Measurements from ENCODE around the gene PRKRA. TPM values are rescaled to one million over a fixed set of nuclear protein-coding genes. Genes with fewer than 3 reads are reported as not detected.

Gene PRKRA
- total and polyA plus RNA-seq, 4 experiments from 2014 or later, result 51.0 to 83.0 (median 54.7) TPM

- peaks cover 41% of the 10 kb centered on the region for H3K4me1 ChIP-seq (ENCODE audit: insufficient read depth, low read length)
- Mint-ChIP-seq H3K4me1 (peaks cover 33 to 50% (median 39%) of the 10 kb centered on the region in 4 donors), H3K36me3 (peaks cover 0 to 8% of the 10 kb centered on the region in 2 donors), H3K27ac (peak within 1 kb of the TSS; percentile 96 to 100 (median 99)), H3K9me3 (no peaks in the 10 kb centered on the region), H3K27me3 (no peaks in the 10 kb centered on the region), H3K4me3 (peak within 1 kb of the TSS; percentile 96 to 100 (median 99))
- peak within 1 kb of the TSS; percentile 81 for H3K27ac ChIP-seq (ENCODE audit: low read depth, low read length)
- DNase-seq, result peak; percentile 80 to 88 (median 83)
- intact Hi-C loops (cut with micrococcal nuclease), result loop anchor here (1.0 to 2.0 kb wide), 4 partner anchors 18 to 64 kb away; partner anchors contain the start of genes PJVK and PRKRA
- no peaks in the 10 kb centered on the region for H3K9me3 ChIP-seq (ENCODE audit: control insufficient read depth in 1 of 2, low read length in 2 of 2)
- no peaks in the 10 kb centered on the region for H3K27me3 ChIP-seq (ENCODE audit: insufficient read depth, low read length)
- H3K36me3 ChIP-seq (ENCODE audit: insufficient read depth, low read length), result no peaks in the 10 kb centered on the region
- H3K4me3 ChIP-seq (ENCODE audit: low read length in 2 of 2), result peak within 1 kb of the TSS; percentile 96 to 100
- ChIA-PET CTCF (ENCODE audit: partially characterized antibody) (interaction anchor here (1.5 to 1.8 kb wide), 3 partner anchors 14 to 65 kb away, joined by 5 to 8 read pairs (median 5); no protein-coding TSS in a partner anchor), POLR2A (ENCODE audit: partially characterized antibody) (interaction anchor here (4.5 kb wide), 1 partner anchor 28 kb away, joined by 49 read pairs; the partner anchor contains the start of genes PJVK and PRKRA)
These were observed 27.7 kb upstream of the PRKRA start, which contains the start of gene FKBP7 for GRCh38 chr2:178478439-178479274. Gene FKBP7 (minus strand): TSS chr2:178478600. CDS start chr2:178478499, 101 bp downstream.

- ChIA-PET CTCF (ENCODE audit: partially characterized antibody) (no interaction called here), POLR2A (ENCODE audit: partially characterized antibody) (interaction anchor here (1.2 kb wide), 1 partner anchor 27 kb away, joined by 4 read pairs; the partner anchor contains the start of genes PJVK and PRKRA)
- H3K9me3 Mint-ChIP-seq, result no peaks in the 10 kb centered on the region
- H3K36me3 Mint-ChIP-seq, result peaks cover 0 to 8% of the 10 kb centered on the region in 2 donors
- intact Hi-C loops (cut with micrococcal nuclease), result loop anchor here (1.0 to 2.0 kb wide), 4 partner anchors 19 to 64 kb away; partner anchors contain the start of genes PJVK and PRKRA
- peaks cover 33 to 46% (median 36%) of the 10 kb centered on the region in 4 donors for H3K4me1 Mint-ChIP-seq
- no peaks in the 10 kb centered on the region for H3K27me3 Mint-ChIP-seq
- H3K27ac Mint-ChIP-seq, result peak overlapping the region; percentile 96 to 100 (median 99)
- H3K4me3 ChIP-seq (ENCODE audit: low read length in 2 of 2), result peak overlapping the region; percentile 96 to 100
- no peak for DNase-seq
- peak overlapping the region; percentile 96 to 100 (median 99) for H3K4me3 Mint-ChIP-seq
- peak overlapping the region; percentile 81 for H3K27ac ChIP-seq (ENCODE audit: low read depth, low read length)
- H3K27me3 ChIP-seq (ENCODE audit: insufficient read depth, low read length), result no peaks in the 10 kb centered on the region
- no peaks in the 10 kb centered on the region for H3K36me3 ChIP-seq (ENCODE audit: insufficient read depth, low read length)
- no peaks in the 10 kb centered on the region for H3K9me3 ChIP-seq (ENCODE audit: control insufficient read depth in 1 of 2, low read length in 2 of 2)
- peaks cover 35% of the 10 kb centered on the region for H3K4me1 ChIP-seq (ENCODE audit: insufficient read depth, low read length)
These were observed 27.1 kb upstream of the PRKRA start for GRCh38 chr2:178478130-178478438.

- intact Hi-C loops (cut with micrococcal nuclease), result loop anchor here (1.0 to 2.0 kb wide), 4 partner anchors 19 to 63 kb away; partner anchors contain the start of genes PJVK and PRKRA
- CTCF ChIA-PET (ENCODE audit: partially characterized antibody), result no interaction called here
These were observed 26.6 kb upstream of the PRKRA start for GRCh38 chr2:178477443-178478129.

GRCh38 chr2:178476477-178476876 lies 25.5 kb upstream of the PRKRA start:
- H3K36me3 Mint-ChIP-seq, result peaks cover 0 to 8% of the 10 kb centered on the region in 2 donors
- H3K27me3 Mint-ChIP-seq, result no peaks in the 10 kb centered on the region
- no peaks in the 10 kb centered on the region for H3K27me3 ChIP-seq (ENCODE audit: insufficient read depth, low read length)
- DNase-seq, result no peak
- peaks cover 19% of the 10 kb centered on the region for H3K4me1 ChIP-seq (ENCODE audit: insufficient read depth, low read length)
- H3K4me3 ChIP-seq (ENCODE audit: low read length in 2 of 2), result no peak overlapping the region
- peak overlapping the region in 3 of 7 donors; percentile 37 to 65 (median 52) for H3K27ac Mint-ChIP-seq
- no peak overlapping the region for H3K4me3 Mint-ChIP-seq
- ChIA-PET POLR2A (ENCODE audit: partially characterized antibody) (interaction anchor here (0.9 kb wide), 1 partner anchor 25 kb away, joined by 3 read pairs; the partner anchor contains the start of genes PJVK and PRKRA), CTCF (ENCODE audit: partially characterized antibody) (no interaction called here)
- peaks cover 18 to 30% (median 21%) of the 10 kb centered on the region in 4 donors for H3K4me1 Mint-ChIP-seq
- H3K27ac ChIP-seq (ENCODE audit: low read depth, low read length), result no peak overlapping the region
- no peaks in the 10 kb centered on the region for H3K9me3 Mint-ChIP-seq
- intact Hi-C loops (cut with micrococcal nuclease), result no loop called here
- no peaks in the 10 kb centered on the region for H3K36me3 ChIP-seq (ENCODE audit: insufficient read depth, low read length)
- H3K9me3 ChIP-seq (ENCODE audit: control insufficient read depth in 1 of 2, low read length in 2 of 2), result no peaks in the 10 kb centered on the region

More at GRCh38 chr2:178477443-178478129, 26.6 kb upstream of the PRKRA start:
- H3K36me3 ChIP-seq (ENCODE audit: insufficient read depth, low read length), result no peaks in the 10 kb centered on the region
- no peaks in the 10 kb centered on the region for H3K9me3 Mint-ChIP-seq
- H3K4me3 Mint-ChIP-seq, result peak overlapping the region; percentile 96 to 100 (median 99)
- POLR2A ChIA-PET (ENCODE audit: partially characterized antibody), result interaction anchor here (1.2 kb wide), 1 partner anchor 26 kb away, joined by 4 read pairs; the partner anchor contains the start of genes PJVK and PRKRA
- no peak for DNase-seq
- peak overlapping the region; percentile 81 for H3K27ac ChIP-seq (ENCODE audit: low read depth, low read length)
- H3K36me3 Mint-ChIP-seq, result peaks cover 0 to 8% of the 10 kb centered on the region in 2 donors
- peak overlapping the region; percentile 96 to 100 (median 99) for H3K27ac Mint-ChIP-seq
- H3K4me1 Mint-ChIP-seq, result peaks cover 28 to 42% (median 32%) of the 10 kb centered on the region in 4 donors
- H3K27me3 ChIP-seq (ENCODE audit: insufficient read depth, low read length), result no peaks in the 10 kb centered on the region
- no peaks in the 10 kb centered on the region for H3K9me3 ChIP-seq (ENCODE audit: control insufficient read depth in 1 of 2, low read length in 2 of 2)
- no peak overlapping the region for H3K4me3 ChIP-seq (ENCODE audit: low read length in 2 of 2)
- H3K27me3 Mint-ChIP-seq, result no peaks in the 10 kb centered on the region
- H3K4me1 ChIP-seq (ENCODE audit: insufficient read depth, low read length), result peaks cover 30% of the 10 kb centered on the region

DNA sequence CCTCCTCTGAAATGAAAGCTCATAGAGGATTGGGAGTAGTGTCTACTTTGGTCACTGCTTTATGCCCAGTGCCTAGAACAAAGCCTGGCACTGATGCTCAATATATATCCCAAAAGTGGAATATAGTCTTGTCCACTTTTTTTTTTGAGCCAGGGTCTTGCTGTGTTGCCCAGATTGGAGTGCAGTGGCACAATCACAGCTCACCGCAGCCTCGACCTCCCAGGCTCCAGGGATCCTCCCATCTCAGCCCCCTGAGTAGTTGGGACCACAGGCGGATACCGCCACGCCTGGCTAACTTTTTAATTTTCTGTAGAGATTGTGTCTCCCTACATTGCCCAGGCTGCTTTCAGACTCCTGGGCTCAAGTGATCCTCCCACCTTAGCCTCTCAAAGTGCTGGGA lies 23.6 kb upstream of the PRKRA start:
- CTCF ChIA-PET (ENCODE audit: partially characterized antibody), result interaction anchor here (1.2 kb wide), 1 partner anchor 24 kb away, joined by 3 read pairs; the partner anchor contains the start of genes PJVK and PRKRA
- intact Hi-C loops (cut with micrococcal nuclease), result no loop called here
- H3K4me3 Mint-ChIP-seq, result no peak overlapping the region

DNA sequence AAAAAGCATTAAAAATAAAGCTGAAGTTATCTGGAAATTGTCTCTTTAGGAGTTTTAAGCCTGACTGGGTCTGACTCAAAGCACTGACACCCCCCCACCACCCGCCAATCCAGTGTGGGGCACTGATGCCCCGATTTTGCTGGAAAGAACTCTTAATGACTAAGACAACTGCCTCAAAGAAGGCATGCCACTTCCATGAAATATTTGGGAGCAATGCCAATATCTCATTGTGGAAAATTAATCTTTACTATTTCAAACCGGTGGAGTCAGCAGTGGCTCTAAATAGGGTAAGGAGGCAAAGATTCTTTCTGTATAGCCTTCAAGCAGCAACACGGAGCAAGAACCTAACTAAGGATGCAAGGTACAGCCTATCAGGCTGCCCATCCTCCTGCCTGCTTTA lies 23.0 kb upstream of the PRKRA start:
- no peak for DNase-seq
- no peaks in the 10 kb centered on the region for H3K27me3 ChIP-seq (ENCODE audit: insufficient read depth, low read length)
- no peak overlapping the region for H3K4me3 ChIP-seq (ENCODE audit: low read length in 2 of 2)
- intact Hi-C loops (cut with micrococcal nuclease), result no loop called here
- H3K36me3 ChIP-seq (ENCODE audit: insufficient read depth, low read length), result no peaks in the 10 kb centered on the region
- no peaks in the 10 kb centered on the region for H3K27me3 Mint-ChIP-seq
- H3K36me3 Mint-ChIP-seq, result peaks cover 0 to 6% of the 10 kb centered on the region in 2 donors
- H3K27ac ChIP-seq (ENCODE audit: low read depth, low read length), result no peak overlapping the region
- POLR2A ChIA-PET (ENCODE audit: partially characterized antibody), result interaction anchor here (1.4 kb wide), 1 partner anchor 23 kb away, joined by 4 read pairs; the partner anchor contains the start of genes PJVK and PRKRA
- peaks cover 5 to 10% (median 9%) of the 10 kb centered on the region in 4 donors for H3K4me1 Mint-ChIP-seq
- CTCF ChIA-PET (ENCODE audit: partially characterized antibody), result interaction anchor here (1.2 kb wide), 1 partner anchor 23 kb away, joined by 3 read pairs; the partner anchor contains the start of genes PJVK and PRKRA
- no peaks in the 10 kb centered on the region for H3K9me3 ChIP-seq (ENCODE audit: control insufficient read depth in 1 of 2, low read length in 2 of 2)
- H3K27ac Mint-ChIP-seq, result no peak overlapping the region
- no peak overlapping the region for H3K4me3 Mint-ChIP-seq
- peaks cover under 1% of the 10 kb centered on the region for H3K4me1 ChIP-seq (ENCODE audit: insufficient read depth, low read length)
- no peaks in the 10 kb centered on the region for H3K9me3 Mint-ChIP-seq

More for the DNA sequence above, 23.6 kb upstream of the PRKRA start:
- Mint-ChIP-seq H3K9me3 (no peaks in the 10 kb centered on the region), H3K27ac (no peak overlapping the region), H3K36me3 (peaks cover 0 to 6% of the 10 kb centered on the region in 2 donors), H3K4me1 (peaks cover 10 to 16% (median 15%) of the 10 kb centered on the region in 4 donors), H3K27me3 (no peaks in the 10 kb centered on the region)
- POLR2A ChIA-PET (ENCODE audit: partially characterized antibody), result interaction anchor here (1.4 kb wide), 1 partner anchor 24 kb away, joined by 4 read pairs; the partner anchor contains the start of genes PJVK and PRKRA
- no peak overlapping the region for H3K27ac ChIP-seq (ENCODE audit: low read depth, low read length)
- peaks cover 7% of the 10 kb centered on the region for H3K4me1 ChIP-seq (ENCODE audit: insufficient read depth, low read length)
- no peaks in the 10 kb centered on the region for H3K9me3 ChIP-seq (ENCODE audit: control insufficient read depth in 1 of 2, low read length in 2 of 2)
- DNase-seq, result no peak
- H3K36me3 ChIP-seq (ENCODE audit: insufficient read depth, low read length), result no peaks in the 10 kb centered on the region
- H3K4me3 ChIP-seq (ENCODE audit: low read length in 2 of 2), result no peak overlapping the region
- H3K27me3 ChIP-seq (ENCODE audit: insufficient read depth, low read length), result no peaks in the 10 kb centered on the region

All from CD4-positive, alpha-beta memory T cell (primary cell).